ENCODE results near the gene SOBP.

DNA sequence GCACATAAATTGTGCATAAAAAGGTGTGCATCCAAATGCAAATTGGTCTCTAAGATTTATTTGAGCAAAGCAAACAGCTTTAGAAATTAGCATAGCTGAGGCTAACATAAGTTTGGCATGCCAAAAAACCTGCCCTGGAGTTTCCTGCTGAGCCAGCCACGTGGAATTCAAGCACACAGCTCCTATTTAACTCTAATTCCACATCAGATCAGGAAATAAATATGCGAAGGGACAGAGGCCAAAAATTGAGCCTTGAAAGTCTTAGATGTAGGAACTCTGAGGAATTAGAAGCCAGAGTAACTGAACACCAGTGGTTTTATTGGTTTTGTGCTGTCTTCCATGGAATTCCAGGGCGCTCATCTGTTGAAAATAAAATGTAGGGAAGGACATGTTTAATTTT lies 19.6 kb downstream of the SOBP start:
- TF ChIP-seq, protein P1, sequence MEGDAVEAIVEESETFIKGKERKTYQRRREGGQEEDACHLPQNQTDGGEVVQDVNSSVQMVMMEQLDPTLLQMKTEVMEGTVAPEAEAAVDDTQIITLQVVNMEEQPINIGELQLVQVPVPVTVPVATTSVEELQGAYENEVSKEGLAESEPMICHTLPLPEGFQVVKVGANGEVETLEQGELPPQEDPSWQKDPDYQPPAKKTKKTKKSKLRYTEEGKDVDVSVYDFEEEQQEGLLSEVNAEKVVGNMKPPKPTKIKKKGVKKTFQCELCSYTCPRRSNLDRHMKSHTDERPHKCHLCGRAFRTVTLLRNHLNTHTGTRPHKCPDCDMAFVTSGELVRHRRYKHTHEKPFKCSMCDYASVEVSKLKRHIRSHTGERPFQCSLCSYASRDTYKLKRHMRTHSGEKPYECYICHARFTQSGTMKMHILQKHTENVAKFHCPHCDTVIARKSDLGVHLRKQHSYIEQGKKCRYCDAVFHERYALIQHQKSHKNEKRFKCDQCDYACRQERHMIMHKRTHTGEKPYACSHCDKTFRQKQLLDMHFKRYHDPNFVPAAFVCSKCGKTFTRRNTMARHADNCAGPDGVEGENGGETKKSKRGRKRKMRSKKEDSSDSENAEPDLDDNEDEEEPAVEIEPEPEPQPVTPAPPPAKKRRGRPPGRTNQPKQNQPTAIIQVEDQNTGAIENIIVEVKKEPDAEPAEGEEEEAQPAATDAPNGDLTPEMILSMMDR (IDR thresholded peaks at IDR 0.05): no peak
- TF ChIP-seq POLR2A (IDR thresholded peaks at IDR 0.05): no peak

Measured in esophagus squamous epithelium (tissue), 4 donors.